IMR-90 (cell line): ENCODE results near the gene PLCB2. TPM values are rescaled to one million over a fixed set of nuclear protein-coding genes. Genes with fewer than 3 reads are reported as not detected.

Source experiments
- ATAC-seq: fragments of 200-7000 bp; cut with Tn5 transposase; 2 replicates; pipeline ENCODE4 v1.9.1; 2020; ENCODE audit warnings: low read depth, mild to moderate bottlenecking, moderate library complexity
- BruUV-seq: library from RNA; stranded (reverse); fragments of 400-500 nt; replicated peaks from 2 replicates; lab custom pipeline; 2021; lab: Mats Ljungman, UMichigan
- CTCF ChIA-PET: fragments of 300-600 bp; formaldehyde crosslinking; extraction: SDS; loops from one replicate; lab custom pipeline; 2021; ENCODE audit warnings: antibody characterized with exemption; lab: Yijun Ruan, JAX
- POLR2A ChIA-PET: fragments of 300-600 bp; sonication (Branson Sonifier 250); formaldehyde crosslinking; loops from one replicate; lab custom pipeline; 2022; ENCODE audit warnings: antibody characterized with exemption; ENCODE audit not compliant: unreplicated experiment; lab: Charles Lee
- DNase-seq: peaks from one replicate; pipeline ENCODE4 v3.0.0; 2013
- H2AFZ ChIP-seq: replicated peaks from 2 replicates; pipeline ENCODE3; 2013; ENCODE audit warnings: low read length, mild to moderate bottlenecking; ENCODE audit not compliant: poor library complexity
- H2AK5ac ChIP-seq: 2 replicates; pipeline ENCODE4 v1.6.1; 2013; ENCODE audit warnings: low read depth, low read length, inconsistent platforms
- H2AK9ac ChIP-seq: replicated peaks from 2 replicates; pipeline ENCODE3; 2013; ENCODE audit warnings: mild to moderate bottlenecking, low read depth, low read length, moderate library complexity; ENCODE audit not compliant: poor library complexity
- H2BK120ac ChIP-seq: 2 replicates; pipeline ENCODE4 v1.6.1; 2013; ENCODE audit warnings: low read depth, low read length, inconsistent platforms
- H2BK15ac ChIP-seq: 3 replicates; pipeline ENCODE4 v1.6.1; 2013; ENCODE audit warnings: low read depth, low read length, inconsistent platforms
- H2BK20ac ChIP-seq: 2 replicates; pipeline ENCODE4 v1.6.1; 2013; ENCODE audit warnings: low read depth, mild to moderate bottlenecking, inconsistent platforms, low read length, moderate library complexity
- H2BK5ac ChIP-seq: 2 replicates; pipeline ENCODE4 v1.6.1; 2013; ENCODE audit warnings: mild to moderate bottlenecking, low read depth, low read length, inconsistent platforms; ENCODE audit not compliant: poor library complexity, severe bottlenecking
- H3K14ac ChIP-seq: replicated peaks from 2 replicates; pipeline ENCODE4 v1.6.1; 2013; ENCODE audit warnings: low read depth, low read length, inconsistent platforms
- H3K18ac ChIP-seq: 2 replicates; pipeline ENCODE4 v1.6.1; 2013; ENCODE audit warnings: low read depth, low read length, control low read depth
- H3K23ac ChIP-seq: 2 replicates; pipeline ENCODE4 v1.6.1; 2013; ENCODE audit warnings: low read depth, low read length, inconsistent platforms
- H3K27ac ChIP-seq: 2 replicates; pipeline ENCODE4 v1.5.1; 2013; ENCODE audit warnings: mild to moderate bottlenecking, control low read depth, low read length; ENCODE audit not compliant: insufficient read depth
- H3K27me3 ChIP-seq: 2 replicates; pipeline ENCODE4 v1.6.1; 2013; ENCODE audit warnings: low read length; ENCODE audit not compliant: control insufficient read depth, insufficient read depth
- H3K36me3 ChIP-seq: 2 replicates; pipeline ENCODE4 v1.6.1; 2013; ENCODE audit warnings: low read length, mixed read lengths; ENCODE audit not compliant: control insufficient read depth, insufficient read depth
- H3K4ac ChIP-seq: 2 replicates; pipeline ENCODE4 v1.6.1; 2013; ENCODE audit warnings: low read depth, low read length, inconsistent platforms
- H3K4me1 ChIP-seq: 2 replicates; pipeline ENCODE4 v1.6.1; 2013; ENCODE audit warnings: low read length, mixed read lengths; ENCODE audit not compliant: control insufficient read depth, insufficient read depth
- H3K4me2 ChIP-seq: 2 replicates; pipeline ENCODE4 v1.6.1; 2013; ENCODE audit warnings: low read depth, mild to moderate bottlenecking, control low read depth, low read length, moderate library complexity
- H3K4me3 ChIP-seq: 2 replicates; pipeline ENCODE4 v1.5.1; 2013; ENCODE audit warnings: low read depth, mild to moderate bottlenecking, control low read depth, low read length, moderate library complexity; ENCODE audit not compliant: insufficient read depth
- H3K56ac ChIP-seq: 2 replicates; pipeline ENCODE4 v1.6.1; 2013; ENCODE audit warnings: low read length, inconsistent platforms; ENCODE audit not compliant: insufficient read depth; ENCODE audit errors: extremely low read depth
- H3K79me1 ChIP-seq, 2 experiments: 2 replicates each; pipeline ENCODE4 v1.6.1; 2013; ENCODE audit warnings: low read length in 2 of 2, inconsistent platforms in 1 of 2, low read depth in 1 of 2
- H3K9ac ChIP-seq: 2 replicates; pipeline ENCODE4 v1.6.1; 2013; ENCODE audit warnings: low read depth, low read length, control low read depth
- H3K9me1 ChIP-seq: 2 replicates; pipeline ENCODE4 v1.6.1; 2013; ENCODE audit warnings: low read length, inconsistent platforms; ENCODE audit not compliant: insufficient read depth
- H3K9me3 ChIP-seq: 2 replicates; pipeline ENCODE4 v1.6.1; 2013; ENCODE audit warnings: low read length; ENCODE audit not compliant: control insufficient read depth, insufficient read depth
- H4K20me1 ChIP-seq: 2 replicates; pipeline ENCODE4 v1.6.1; 2013; ENCODE audit warnings: low read length, inconsistent platforms; ENCODE audit not compliant: insufficient read depth
- H4K5ac ChIP-seq: 2 replicates; pipeline ENCODE4 v1.6.1; 2013; ENCODE audit warnings: mild to moderate bottlenecking, low read depth, low read length, control low read depth
- H4K8ac ChIP-seq, 2 experiments: 2 replicates each; pipeline ENCODE4 v1.6.1; 2013; ENCODE audit warnings: low read depth in 2 of 2, low read length in 2 of 2, control low read depth in 1 of 2, inconsistent platforms in 1 of 2
- H4K91ac ChIP-seq: 2 replicates; pipeline ENCODE4 v1.6.1; 2013; ENCODE audit warnings: low read depth, low read length, inconsistent platforms; ENCODE audit not compliant: insufficient read depth
- BHLHE40 ChIP-seq: fragments of 150-350 bp; IDR thresholded peaks from 2 replicates; pipeline ENCODE4 v1.6.1; 2016; ENCODE audit warnings: mild to moderate bottlenecking, low read depth, low read length
- CEBPB ChIP-seq: IDR thresholded peaks from 2 replicates; pipeline ENCODE4 v1.6.1; 2012; ENCODE audit warnings: low read depth, low read length, improper control_type of control experiment
- CHD1 ChIP-seq: IDR thresholded peaks from 2 replicates; pipeline ENCODE4 v1.6.1; 2012; ENCODE audit warnings: low read depth, low read length, improper control_type of control experiment
- CTCF ChIP-seq: conservative IDR thresholded peaks from 2 replicates; pipeline ENCODE4 v1.5.1; 2012; ENCODE audit warnings: mild to moderate bottlenecking, low read depth, low read length, improper control_type of control experiment
- FOS ChIP-seq: fragments of 150-350 bp; IDR thresholded peaks from 2 replicates; pipeline ENCODE4 v1.6.1; 2016; ENCODE audit warnings: low read depth, low read length
- MAFK ChIP-seq: IDR thresholded peaks from 2 replicates; pipeline ENCODE4 v1.6.1; 2012; ENCODE audit warnings: low read depth, low read length, improper control_type of control experiment
- MAZ ChIP-seq: IDR thresholded peaks from 2 replicates; pipeline ENCODE4 v1.6.1; 2012; ENCODE audit warnings: low read depth, mild to moderate bottlenecking, low read length, improper control_type of control experiment, moderate library complexity, borderline replicate concordance
- MXI1 ChIP-seq: IDR thresholded peaks from 2 replicates; pipeline ENCODE4 v1.6.1; 2012; ENCODE audit warnings: low read depth, mild to moderate bottlenecking, low read length, moderate library complexity, borderline replicate concordance
- NFE2L2 ChIP-seq: fragments of 150-350 bp; IDR thresholded peaks from 2 replicates; pipeline ENCODE4 v1.6.1; 2016; ENCODE audit warnings: low read depth, mild to moderate bottlenecking, low read length
- POLR2A ChIP-seq: IDR thresholded peaks from 2 replicates; pipeline ENCODE4 v1.6.1; 2012; ENCODE audit warnings: mild to moderate bottlenecking, low read depth, low read length
- RAD21 ChIP-seq: IDR thresholded peaks from 2 replicates; pipeline ENCODE4 v1.6.1; 2012; ENCODE audit warnings: low read length, improper control_type of control experiment
- RCOR1 ChIP-seq: IDR thresholded peaks from 2 replicates; pipeline ENCODE4 v1.6.1; 2012; ENCODE audit warnings: mild to moderate bottlenecking, low read length, improper control_type of control experiment; ENCODE audit not compliant: insufficient replicate concordance
- RFX5 ChIP-seq: IDR thresholded peaks from 2 replicates; pipeline ENCODE4 v1.8.0; 2012; ENCODE audit warnings: low read depth, mild to moderate bottlenecking, low read length, moderate library complexity
- SMC3 ChIP-seq: fragments of 150-350 bp; IDR thresholded peaks from 2 replicates; pipeline ENCODE4 v1.6.1; 2016; ENCODE audit warnings: low read depth, mild to moderate bottlenecking, antibody characterized with exemption, low read length, moderate library complexity
- WGBS, 2 experiments: methylation state at CpG; one replicate each; pipeline versions ENCODE4 v1.1.5 to v1.1.7; 2013; ENCODE audit warnings: missing lambda C conversion rate in 2 of 2; ENCODE audit not compliant: insufficient read length in 1 of 2; ENCODE audit errors: extremely low coverage in 2 of 2; 5-methylcytosine and 5-hydroxymethylcytosine counted together
- dilution Hi-C: fragments of 300-500 bp; cut with HindIII; formaldehyde crosslinking; loops from one replicate; pipeline ENCODE4 v1.14.3; 2018; ENCODE audit warnings: low sequenced_read_pairs; ENCODE audit not compliant: unreplicated experiment
- in situ Hi-C: fragments of 300-500 bp; cut with MboI; formaldehyde crosslinking; loops from 3 replicates; pipeline ENCODE4 v1.14.3; 2019; ENCODE audit warnings: low sequenced_read_pairs, inconsistent platforms, mixed read lengths
- intact Hi-C: fragments of 100-400 bp; cut with micrococcal nuclease; formaldehyde crosslinking; loops from 2 replicates; pipeline ENCODE4 v1.10.0; 2022
- polyA plus RNA-seq, 3 experiments: library from polyadenylated mRNA; depleted of rRNA; stranded (reverse); fragments of >200 nt; gene quantifications; 2 replicates each; pipeline ENCODE4 v1.2.3, GENCODE V29; 2012; ENCODE audit warnings: low replicate concordance in 1 of 3
- total RNA-seq: library from RNA; depleted of rRNA; stranded (reverse); fragments of >200 nt; gene quantifications from 2 replicates; pipeline ENCODE4 v1.2.3, GENCODE V29; 2012
- TF ChIP-seq, protein P1 (sequence below): fragments of 150-350 bp; IDR thresholded peaks from 2 replicates; pipeline ENCODE4 v1.6.1; 2016; ENCODE audit warnings: low read depth, mild to moderate bottlenecking, low read length, moderate library complexity, borderline replicate concordance
- TF ChIP-seq, protein P2 (sequence below): fragments of 150-350 bp; IDR thresholded peaks from 2 replicates; pipeline ENCODE4 v1.6.1; 2017; ENCODE audit warnings: mild to moderate bottlenecking, antibody characterized with exemption, low read length, low read depth

Gene PLCB2
- total and polyA plus RNA-seq, 2 of the 4 experiments (the other 2 are of a cell fraction) = 0.18 to 1.4 TPM

GRCh38 chr15:40252141-40252437 is 55.6 kb downstream of the PLCB2 start:
- DNase-seq = no peak
- Histone ChIP-seq H2BK20ac (no peak overlapping the region), H2AK5ac (no peak overlapping the region), H4K5ac (no peak overlapping the region), H3K9me1 (no peaks in the 10 kb centered on the region; the same call in 1 of the 2 replicates), H3K4me1 (peaks cover 2% of the 10 kb centered on the region; the same call in 1 of the 2 replicates), H4K91ac (no peak overlapping the region), H3K4ac (no peak overlapping the region), H2BK120ac (no peak overlapping the region), H2AK9ac (no peak overlapping the region), H3K36me3 (no peaks in the 10 kb centered on the region), H3K23ac (no peak overlapping the region), H3K79me1 (no peaks in the 10 kb centered on the region), H3K27ac (no peak overlapping the region), H2BK5ac (no peak overlapping the region), H4K20me1 (no peaks in the 10 kb centered on the region), H2AFZ (no peak overlapping the region), H3K4me3 (no peak overlapping the region), H4K8ac (no peak overlapping the region), H2BK15ac (no peak overlapping the region), H3K14ac (no peak overlapping the region), H3K4me2 (no peak overlapping the region), H3K27me3 (peaks cover 56% of the 10 kb centered on the region), H3K9ac (no peak overlapping the region), H3K9me3 (no peaks in the 10 kb centered on the region), H3K18ac (no peak overlapping the region), H3K56ac (no peak overlapping the region)
- TF ChIP-seq MXI1 (no peak), NFE2L2 (no peak), CHD1 (no peak), RAD21 (no peak), POLR2A (no peak), SMC3 (no peak), BHLHE40 (no peak), MAZ (no peak), RCOR1 (no peak), MAFK (no peak), CEBPB (no peak), CTCF (no peak), FOS (no peak), RFX5 (no peak)
- TF ChIP-seq, protein P1, sequence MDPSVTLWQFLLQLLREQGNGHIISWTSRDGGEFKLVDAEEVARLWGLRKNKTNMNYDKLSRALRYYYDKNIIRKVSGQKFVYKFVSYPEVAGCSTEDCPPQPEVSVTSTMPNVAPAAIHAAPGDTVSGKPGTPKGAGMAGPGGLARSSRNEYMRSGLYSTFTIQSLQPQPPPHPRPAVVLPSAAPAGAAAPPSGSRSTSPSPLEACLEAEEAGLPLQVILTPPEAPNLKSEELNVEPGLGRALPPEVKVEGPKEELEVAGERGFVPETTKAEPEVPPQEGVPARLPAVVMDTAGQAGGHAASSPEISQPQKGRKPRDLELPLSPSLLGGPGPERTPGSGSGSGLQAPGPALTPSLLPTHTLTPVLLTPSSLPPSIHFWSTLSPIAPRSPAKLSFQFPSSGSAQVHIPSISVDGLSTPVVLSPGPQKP = no peak
- TF ChIP-seq, protein P2, sequence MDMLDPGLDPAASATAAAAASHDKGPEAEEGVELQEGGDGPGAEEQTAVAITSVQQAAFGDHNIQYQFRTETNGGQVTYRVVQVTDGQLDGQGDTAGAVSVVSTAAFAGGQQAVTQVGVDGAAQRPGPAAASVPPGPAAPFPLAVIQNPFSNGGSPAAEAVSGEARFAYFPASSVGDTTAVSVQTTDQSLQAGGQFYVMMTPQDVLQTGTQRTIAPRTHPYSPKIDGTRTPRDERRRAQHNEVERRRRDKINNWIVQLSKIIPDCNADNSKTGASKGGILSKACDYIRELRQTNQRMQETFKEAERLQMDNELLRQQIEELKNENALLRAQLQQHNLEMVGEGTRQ = no peak
- ChIA-PET POLR2A (no interaction called here), CTCF (no interaction called here)
- dilution Hi-C loops = no loop called here
- intact Hi-C loops = no loop called here
- no TSS peak for BruUV-seq
- WGBS, 2 experiments = 38% methylated on average over 25 of the region's 27 CpGs; no CpG with 5 or more reads in 1 of the 2 experiments
- no peak for ATAC-seq
- in situ Hi-C loops = no loop called here
